ENCODE results near the gene FAM168B.

Gene FAM168B

DNA sequence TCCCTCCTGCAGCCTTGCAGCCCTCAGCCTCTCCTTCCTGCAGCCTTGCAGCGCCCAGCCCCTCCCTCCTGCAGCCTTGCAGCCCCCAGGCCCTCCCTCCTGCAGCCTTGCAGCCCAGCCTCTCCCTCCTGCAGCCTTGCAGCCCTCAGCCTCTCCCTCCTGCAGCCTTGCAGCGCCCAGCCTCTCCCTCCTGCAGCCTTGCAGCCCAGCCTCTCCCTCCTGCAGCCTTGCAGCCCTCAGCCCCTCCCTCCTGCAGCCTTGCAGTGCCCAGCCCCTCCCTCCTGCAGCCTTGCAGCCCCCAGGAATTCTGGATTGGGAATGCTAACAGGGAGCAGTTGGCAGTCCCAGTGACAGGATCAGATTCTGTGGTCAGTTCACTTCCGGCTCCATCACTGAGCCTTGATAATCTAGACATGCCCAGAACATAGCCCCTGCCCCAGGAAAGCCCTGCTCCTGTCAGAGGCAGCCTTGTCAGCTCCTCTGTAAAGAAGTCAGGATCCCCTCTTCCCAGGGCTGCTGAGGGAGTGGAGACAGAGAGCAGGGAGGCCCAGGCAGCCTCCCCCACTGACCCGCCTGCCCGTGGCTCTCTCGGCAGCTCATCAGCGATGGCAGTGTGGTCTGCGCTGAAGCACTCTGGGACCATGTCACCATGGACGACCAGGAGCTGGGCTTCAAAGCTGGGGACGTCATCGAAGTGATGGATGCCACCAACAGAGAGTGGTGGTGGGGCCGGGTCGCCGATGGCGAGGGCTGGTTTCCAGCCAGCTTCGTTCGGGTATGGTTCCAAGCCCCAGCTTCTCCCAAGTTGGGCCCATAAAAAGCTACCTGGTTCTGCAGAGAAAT is 54.8 kb downstream of the FAM168B start:
- no peak for FAIRE-seq

DNA sequence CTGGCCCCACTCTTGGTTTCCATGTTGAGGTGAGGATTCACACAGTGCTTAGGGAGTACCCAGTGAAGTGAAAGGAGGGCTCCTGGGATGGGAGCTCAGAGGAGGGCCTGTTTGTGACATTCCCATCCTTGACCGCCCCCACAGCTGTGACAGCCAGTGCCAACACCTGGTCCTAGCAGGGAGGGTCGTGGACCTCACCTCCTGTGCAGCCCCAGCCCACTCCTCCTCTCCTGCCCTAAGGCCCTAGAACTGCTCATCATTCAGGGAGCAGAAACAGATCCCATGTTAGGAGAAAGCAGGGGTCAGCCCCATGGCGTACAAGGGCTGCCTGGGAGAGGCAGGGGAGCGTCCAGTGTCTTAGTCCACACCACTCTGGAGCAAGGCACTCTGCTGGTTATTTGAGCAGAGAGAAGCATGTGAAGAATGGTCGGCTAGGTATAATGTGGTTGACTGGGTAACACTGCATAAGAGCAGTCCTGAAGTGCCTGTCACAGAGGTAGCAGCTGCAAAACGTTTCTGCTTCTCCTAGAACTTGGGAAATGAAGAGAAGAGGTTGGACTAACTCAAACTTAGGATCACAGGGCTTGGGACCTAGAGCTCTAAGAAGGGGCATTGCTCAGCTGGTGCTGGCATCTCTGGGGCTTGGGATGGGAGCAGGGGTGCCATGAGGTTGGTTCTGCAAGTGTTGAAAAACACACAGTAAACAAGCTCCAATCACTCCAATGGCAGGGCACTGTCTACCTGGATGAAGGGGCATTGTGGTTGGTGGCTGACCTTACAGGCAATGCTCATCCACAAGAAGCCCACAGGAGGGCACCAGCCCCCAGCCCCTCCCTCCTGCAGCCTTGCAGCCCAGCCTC is 55.6 kb downstream of the FAM168B start:
- FAIRE-seq: no peak

DNA sequence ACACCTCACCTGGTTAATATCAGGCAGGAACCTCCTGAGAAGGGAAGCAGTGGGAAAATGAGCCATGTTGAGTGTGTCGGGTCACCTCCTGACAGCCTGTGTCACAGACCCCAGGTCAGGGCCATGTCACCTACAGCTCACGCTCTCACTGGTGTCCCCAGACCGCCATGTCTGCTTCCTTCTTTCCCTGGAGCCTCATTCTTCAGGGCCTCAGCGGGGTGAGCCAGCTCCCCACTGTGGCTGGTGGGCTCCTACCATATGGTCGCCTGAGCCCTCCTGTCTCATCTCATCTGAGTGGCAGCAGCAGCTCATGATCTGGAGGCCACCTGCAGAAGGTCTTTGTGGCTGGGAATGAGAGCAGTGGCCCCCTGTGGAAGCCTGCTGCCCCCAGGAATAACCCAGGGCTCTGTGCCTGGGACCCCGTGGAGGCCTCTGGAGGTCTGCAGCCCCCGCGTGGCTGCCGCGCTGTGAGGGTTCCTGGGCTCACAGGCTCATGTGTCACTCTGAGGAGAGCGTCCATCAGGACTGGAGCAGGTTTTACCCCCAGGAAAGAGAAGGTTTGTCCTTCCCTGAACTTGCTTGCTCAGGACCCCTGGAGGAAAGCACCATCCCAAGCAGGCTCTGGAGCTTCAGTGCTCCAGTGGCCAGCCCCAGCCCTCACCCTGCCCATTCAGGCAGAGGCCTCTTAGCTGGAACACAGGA is 56.4 kb downstream of the FAM168B start:
- no peak for FAIRE-seq

DNA sequence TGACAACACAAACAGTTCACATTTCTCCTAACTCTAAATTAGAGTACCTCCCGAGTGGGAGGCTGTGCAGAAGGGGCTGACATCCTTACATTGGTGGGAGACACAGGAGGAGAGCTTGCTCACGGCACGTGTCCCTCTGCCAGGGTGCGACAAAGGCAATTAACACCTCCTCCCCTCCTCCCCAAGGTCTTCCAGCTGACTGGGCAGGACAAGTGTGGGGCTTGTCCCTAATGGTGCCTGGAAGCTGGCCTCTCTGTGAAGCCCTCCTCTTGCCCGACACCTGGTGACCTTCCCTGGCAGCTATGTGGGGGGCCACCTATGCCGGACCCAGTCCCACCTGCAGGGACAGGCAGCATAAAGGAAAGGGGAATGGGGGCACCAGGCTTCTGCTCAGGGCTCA is 57.0 kb downstream of the FAM168B start:
- FAIRE-seq: no peak

DNA sequence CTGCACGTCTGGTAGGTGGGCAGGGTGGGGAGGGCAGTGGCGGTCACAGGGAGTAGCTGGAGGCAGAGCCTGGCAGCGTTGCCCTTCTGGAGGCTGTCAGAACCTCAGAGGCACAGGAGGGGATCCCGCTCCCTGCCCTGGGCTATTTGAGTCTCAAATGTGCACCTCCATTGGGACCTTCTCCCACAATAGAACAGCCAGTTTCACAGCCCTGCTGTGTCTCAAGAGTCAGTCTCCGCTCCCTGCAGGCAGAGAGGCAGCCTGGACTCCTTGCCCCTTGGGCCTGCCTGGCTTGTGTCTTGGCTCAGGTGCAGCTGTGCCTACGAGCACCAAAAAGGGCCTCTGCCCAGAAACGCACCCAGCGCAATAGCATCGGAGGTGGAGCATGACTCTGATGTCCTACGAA is 57.4 kb downstream of the FAM168B start:
- no peak for FAIRE-seq

DNA sequence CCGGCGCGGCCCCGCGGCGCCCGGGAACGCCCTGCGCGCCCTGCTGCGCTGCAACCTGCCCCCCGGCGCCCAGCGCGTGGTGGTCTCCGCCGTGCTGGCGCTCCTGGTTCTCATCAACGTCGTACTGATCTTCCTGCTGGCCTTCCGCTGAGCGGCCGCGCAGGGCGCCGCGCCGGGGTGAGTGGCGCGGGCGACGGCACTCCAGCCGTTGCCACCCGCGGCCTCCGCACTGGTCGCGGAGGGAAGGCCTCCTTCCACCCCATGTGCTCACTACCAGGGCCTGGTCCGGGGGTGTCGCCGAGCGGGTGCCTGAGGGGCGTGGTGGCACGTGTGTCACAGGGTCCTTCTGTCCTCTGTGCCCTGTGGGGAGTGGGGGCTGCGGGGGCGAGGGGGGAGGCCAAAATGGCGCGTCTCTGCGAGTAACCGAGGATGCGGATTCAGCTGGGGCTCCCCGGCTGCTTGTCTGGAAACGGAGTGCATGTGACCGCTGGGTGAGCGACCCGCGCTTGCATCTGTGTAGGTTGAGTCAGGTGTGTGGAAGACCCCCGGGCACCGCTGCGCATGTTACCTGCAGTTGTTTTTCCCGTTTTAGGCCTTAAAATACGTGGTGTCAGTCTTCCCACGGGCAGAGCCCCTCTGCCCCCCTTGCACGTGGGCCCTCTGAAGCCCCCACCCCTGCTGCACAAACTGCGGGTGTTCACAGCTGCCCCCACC is 58.0 kb downstream of the FAM168B start:
- no peak for FAIRE-seq

GRCh38 chr2:131034122-131035051 is 58.9 kb downstream of the FAM168B start:
- no peak for FAIRE-seq

GRCh38 chr2:131033786-131034121 is 59.5 kb downstream of the FAM168B start:
- no peak for FAIRE-seq

- no peak for FAIRE-seq
These were observed 60.8 kb downstream of the FAM168B start for GRCh38 chr2:131032393-131032836.

GRCh38 chr2:131031875-131032274 is 61.4 kb downstream of the FAM168B start:
- no peak for FAIRE-seq

- no peak for FAIRE-seq
These were observed 61.8 kb downstream of the FAM168B start for GRCh38 chr2:131031431-131031841.

DNA sequence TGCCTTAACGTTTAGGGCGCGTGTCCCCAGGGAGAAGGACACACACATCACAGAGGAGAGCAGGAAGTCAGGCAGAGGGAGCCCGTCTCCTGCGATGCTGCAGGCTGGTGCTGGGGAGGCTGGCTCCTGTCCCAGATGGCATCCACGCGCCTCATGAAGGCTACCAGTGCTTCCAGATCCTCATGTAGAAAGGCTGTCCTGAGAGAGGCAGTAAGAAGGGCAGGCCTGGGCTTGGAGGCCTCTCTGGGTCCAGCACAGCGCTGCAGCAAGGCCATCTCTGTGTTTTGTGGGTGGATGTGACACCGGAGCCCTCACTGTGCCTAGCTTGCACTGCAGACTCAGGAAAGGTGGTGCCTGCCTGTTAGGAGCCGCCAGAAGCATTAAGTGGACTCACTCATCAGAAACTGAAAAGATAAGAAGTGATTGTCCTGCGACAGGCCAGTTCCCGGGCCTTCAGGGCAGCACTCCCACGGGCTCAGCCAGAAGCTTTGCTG is 62.7 kb downstream of the FAM168B start:
- no peak for FAIRE-seq

GRCh38 chr2:131029812-131030211 is 63.4 kb downstream of the FAM168B start:
- no peak for FAIRE-seq

GRCh38 chr2:131027566-131028528 is 65.4 kb downstream of the FAM168B start:
- FAIRE-seq: no peak

DNA sequence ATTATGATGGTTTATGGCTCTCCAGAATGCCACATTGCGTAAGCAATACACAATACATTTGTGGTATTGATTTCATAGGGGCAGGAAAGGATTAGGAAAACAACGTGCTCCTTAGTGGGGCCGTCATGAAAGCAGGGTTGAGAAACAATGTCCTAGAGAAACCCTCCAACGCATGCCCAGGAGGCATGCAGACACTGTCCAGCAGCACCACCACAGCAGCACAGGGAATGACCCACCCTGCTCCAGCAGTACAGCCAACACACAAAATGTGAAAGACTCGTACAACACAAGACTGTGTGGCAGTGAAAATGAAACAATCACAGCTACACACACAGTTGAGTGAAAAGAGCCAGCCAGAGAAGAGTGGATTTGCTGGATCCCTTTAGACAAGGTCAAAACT is 66.3 kb downstream of the FAM168B start:
- FAIRE-seq: no peak

DNA sequence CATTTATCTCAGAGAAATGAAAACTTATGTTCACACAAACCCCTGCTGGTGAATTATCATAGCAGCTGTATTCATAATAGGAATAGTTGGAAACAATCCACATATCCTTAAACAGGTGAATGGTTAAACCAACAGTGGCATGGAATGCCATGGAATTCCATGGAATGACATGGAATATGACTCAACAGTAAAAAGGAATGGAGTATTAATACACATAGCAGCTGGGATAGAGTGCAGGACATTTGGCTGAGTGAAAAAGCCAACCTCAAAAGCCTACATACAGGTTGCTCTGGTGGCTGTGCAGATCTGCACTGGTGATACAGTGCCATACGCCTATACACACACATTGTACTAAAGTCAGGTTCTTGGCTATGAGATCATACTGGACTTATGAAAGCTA is 69.5 kb downstream of the FAM168B start:
- no peak for FAIRE-seq

DNA sequence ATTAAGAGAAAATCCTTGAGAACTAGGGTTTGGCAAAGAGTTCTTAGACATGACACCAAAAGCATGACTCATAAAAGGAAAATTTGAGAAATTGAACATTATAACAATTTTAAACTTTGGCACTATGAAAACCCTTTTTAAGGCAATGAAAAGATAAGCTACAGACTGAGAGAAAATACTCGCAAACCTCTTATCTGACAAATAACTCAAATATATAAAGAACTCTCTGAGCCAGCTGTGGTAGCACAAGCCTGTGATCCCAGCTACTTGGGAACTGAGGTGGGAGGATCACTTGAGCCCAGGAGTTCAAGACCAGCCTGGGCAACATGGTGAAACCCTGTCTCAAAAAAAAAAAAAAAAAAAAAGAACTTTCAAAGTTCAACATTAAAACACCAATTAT is 70.5 kb downstream of the FAM168B start:
- FAIRE-seq: no peak

DNA sequence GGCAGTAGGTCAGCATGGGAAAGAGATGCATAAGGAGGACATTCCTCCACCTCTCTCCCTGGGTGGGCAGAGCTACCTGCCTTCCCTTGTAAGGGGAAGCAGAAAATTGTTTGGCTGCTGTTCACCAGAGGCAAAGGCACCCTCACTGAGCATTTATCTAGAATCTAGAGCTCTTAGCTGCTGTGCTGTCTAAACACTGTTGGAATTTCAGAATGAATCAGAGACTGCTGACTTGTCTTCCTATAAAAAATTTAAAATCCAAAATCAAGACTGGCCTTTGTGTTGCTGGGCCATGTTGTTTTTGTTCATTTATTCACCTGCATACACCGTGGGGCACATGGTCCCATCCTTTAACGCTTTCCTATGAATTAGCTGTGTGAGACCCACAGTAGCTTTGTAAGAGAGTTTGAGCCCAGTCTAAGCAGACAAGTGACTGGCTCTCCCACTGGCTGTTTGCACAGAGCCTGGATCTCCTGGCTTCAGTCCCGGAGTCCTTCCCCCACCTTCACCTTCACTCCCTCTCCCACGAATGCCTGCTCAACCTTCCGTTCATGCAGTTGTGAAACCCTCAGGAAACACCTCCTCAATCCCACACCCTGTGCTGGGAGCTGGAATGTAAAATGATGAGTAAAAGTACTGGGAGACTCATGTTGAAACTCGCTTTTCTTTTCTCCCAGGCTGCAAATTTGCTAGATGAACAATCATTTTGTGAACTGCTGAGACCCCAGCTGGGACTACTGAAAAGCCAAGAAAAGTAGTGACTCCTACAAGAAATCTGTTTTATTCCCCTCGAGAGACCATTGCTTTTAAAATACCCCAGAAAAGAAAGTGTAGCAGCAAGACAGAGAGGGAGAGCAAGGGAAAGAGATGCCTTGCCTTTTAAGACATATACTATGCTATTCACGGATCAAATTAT is 76.2 kb downstream of the FAM168B start:
- no peak for FAIRE-seq

DNA sequence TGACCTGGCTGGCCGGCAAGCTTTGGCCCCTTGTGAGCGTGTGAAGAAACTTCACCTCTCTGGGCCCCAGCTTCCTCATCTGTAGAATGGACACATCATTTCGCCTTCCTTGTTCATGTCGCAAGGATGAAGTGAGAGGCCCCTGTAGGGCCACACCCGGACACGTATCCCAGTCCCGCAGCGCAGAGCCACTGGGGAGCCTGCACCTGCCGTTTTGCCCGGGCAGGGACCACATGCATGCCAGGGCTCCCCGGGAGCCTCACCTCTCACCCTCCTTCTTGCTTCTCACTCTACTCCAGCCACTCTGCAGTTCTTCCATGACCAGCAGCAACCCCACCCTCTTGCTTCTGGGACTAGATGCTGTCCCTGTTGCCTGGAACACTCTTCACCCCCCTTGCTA is 77.5 kb downstream of the FAM168B start:
- FAIRE-seq: no peak

Data from islet of Langerhans (tissue), 1 donor.